GM21723 (cell line): ENCODE results near the gene MRTFA.
"Not testable (repeated sequence)": the region's sequence is repeated elsewhere in the genome, so short reads cannot be mapped to it uniquely, and the experiment has no call there.

Experiments
- ATAC-seq: cut with Tn5 transposase; IDR thresholded peaks from one replicate; pipeline ENCODE4 v1.9.1; 2021; ENCODE audit warnings: mild to moderate bottlenecking, moderate library complexity; ENCODE audit not compliant: unreplicated experiment

MRTFA gene

GRCh38 chr22:40628354-40629042 is 8.0 kb downstream of the MRTFA start:
- ATAC-seq, result no peak

GRCh38 chr22:40627612-40628011 is 8.9 kb downstream of the MRTFA start:
- no peak for ATAC-seq

GRCh38 chr22:40626851-40627250 is 9.7 kb downstream of the MRTFA start:
- no peak for ATAC-seq

GRCh38 chr22:40625794-40626193 is 10.7 kb downstream of the MRTFA start:
- ATAC-seq, result not testable (repeated sequence)

- ATAC-seq, result not testable (repeated sequence)
These were observed 11.2 kb downstream of the MRTFA start for GRCh38 chr22:40625281-40625680.

- ATAC-seq, result no peak
These were observed 11.7 kb downstream of the MRTFA start for GRCh38 chr22:40624770-40625169.

GRCh38 chr22:40621309-40622151 is 15.0 kb downstream of the MRTFA start:
- no peak for ATAC-seq

GRCh38 chr22:40620464-40621046 is 16.0 kb downstream of the MRTFA start:
- ATAC-seq, result no peak

- ATAC-seq, result no peak
These were observed 18.1 kb downstream of the MRTFA start for GRCh38 chr22:40618400-40618799.

GRCh38 chr22:40616578-40616977 is 19.9 kb downstream of the MRTFA start:
- no peak for ATAC-seq

- ATAC-seq, result no peak
These were observed 23.5 kb downstream of the MRTFA start for GRCh38 chr22:40613067-40613466.

GRCh38 chr22:40612291-40612751 is 24.2 kb downstream of the MRTFA start:
- no peak for ATAC-seq

GRCh38 chr22:40611606-40612005 is 24.9 kb downstream of the MRTFA start:
- no peak for ATAC-seq

GRCh38 chr22:40610329-40610850 is 26.1 kb downstream of the MRTFA start:
- ATAC-seq, result no peak

- ATAC-seq, result no peak
These were observed 27.3 kb downstream of the MRTFA start for GRCh38 chr22:40609216-40609615.

GRCh38 chr22:40607506-40607905 is 29.0 kb downstream of the MRTFA start:
- ATAC-seq, result no peak

GRCh38 chr22:40606306-40606705 is 30.2 kb downstream of the MRTFA start:
- no peak for ATAC-seq

GRCh38 chr22:40605761-40606160 is 30.8 kb downstream of the MRTFA start:
- no peak for ATAC-seq

GRCh38 chr22:40603088-40603605 is 33.4 kb downstream of the MRTFA start:
- ATAC-seq, result no peak

- no peak for ATAC-seq
These were observed 34.3 kb downstream of the MRTFA start for GRCh38 chr22:40602231-40602630.

- no peak for ATAC-seq
These were observed 36.8 kb downstream of the MRTFA start for GRCh38 chr22:40599731-40600130.
